Omental fat pad (tissue), 4 donors: ENCODE measurements around the gene LILRB4. TPM values are rescaled to one million over a fixed set of nuclear protein-coding genes. Genes with fewer than 3 reads are reported as not detected.
"Not testable (repeated sequence)": the region's sequence is repeated elsewhere in the genome, so short reads cannot be mapped to it uniquely, and the experiment has no call there.

Experiments
- ATAC-seq: fragments of 150-250 bp; one replicate; pipeline ENCODE4 v1.9.1; 2016; ENCODE audit warnings: mild to moderate bottlenecking, moderate library complexity; ENCODE audit not compliant: low FRiP score
- DNase-seq: peaks from one replicate; pipeline ENCODE4 v3.0.0-alpha.2; 2019; ENCODE audit warnings: low spot score
- CTCF ChIP-seq, 3 donors: fragments of 450-650 bp; IDR thresholded peaks; one replicate each; pipeline ENCODE4 v1.5.1; 2016 to 2017; ENCODE audit warnings: antibody characterized with exemption in 3 of 3, mild to moderate bottlenecking in 3 of 3, moderate library complexity in 2 of 3
- total RNA-seq, 4 donors: library from RNA; depleted of rRNA; stranded (reverse); fragments of >200 nt; gene quantifications; one replicate each; pipeline ENCODE4 v1.1.0, GENCODE V29; 2016

Gene LILRB4
- total RNA-seq, 4 donors from 2014 or later = 7.8 to 36.7 (median 10.4) TPM

- ATAC-seq (no peak), DNase-seq (no peak)
- TF ChIP-seq CTCF (IDR thresholded peaks at IDR 0.05) = no peak
Measured at GRCh38 chr19:54626757-54627156, 36.0 kb upstream of the LILRB4 start.

GRCh38 chr19:54627912-54628311 is 34.9 kb upstream of the LILRB4 start:
- not testable (repeated sequence) for DNase-seq, ATAC-seq

GRCh38 chr19:54630262-54630661 is 32.5 kb upstream of the LILRB4 start, which contains the start of gene LILRB1:
Gene LILRB1 (plus strand): TSS chr19:54630484. CDS start chr19:54631074, 590 bp downstream.
- not testable (repeated sequence) for ATAC-seq, DNase-seq

- TF ChIP-seq CTCF (IDR thresholded peaks at IDR 0.05) = no peak
- DNase-seq (no peak), ATAC-seq (no peak)
Measured at GRCh38 chr19:54630782-54631181, 32.0 kb upstream of the LILRB4 start.

- not testable (repeated sequence) for ATAC-seq, DNase-seq
Measured at GRCh38 chr19:54631489-54632337, 31.1 kb upstream of the LILRB4 start.

- not testable (repeated sequence) for DNase-seq, ATAC-seq
Measured at GRCh38 chr19:54632517-54632916, 30.3 kb upstream of the LILRB4 start.

- ATAC-seq (no peak), DNase-seq (no peak)
- no peak for TF ChIP-seq CTCF (IDR thresholded peaks at IDR 0.05)
Measured at GRCh38 chr19:54633401-54633800, 29.4 kb upstream of the LILRB4 start.

GRCh38 chr19:54636081-54636480 is 26.7 kb upstream of the LILRB4 start:
- not testable (repeated sequence) for DNase-seq, ATAC-seq

- ATAC-seq (no peak), DNase-seq (no peak)
- no peak for TF ChIP-seq CTCF (IDR thresholded peaks at IDR 0.05)
Measured at GRCh38 chr19:54638683-54639082, 24.1 kb upstream of the LILRB4 start.

GRCh38 chr19:54642953-54643352 is 19.8 kb upstream of the LILRB4 start:
- not testable (repeated sequence) for ATAC-seq, DNase-seq

GRCh38 chr19:54643583-54643982 is 19.2 kb upstream of the LILRB4 start:
- not testable (repeated sequence) for DNase-seq, ATAC-seq
